DMS79 (cell line): ENCODE results near the gene PRCD.

Source experiments
- DNase-seq: peaks from one replicate; lab custom pipeline; 2025; lab: John Stamatoyannopoulos, UW

PRCD gene

DNA sequence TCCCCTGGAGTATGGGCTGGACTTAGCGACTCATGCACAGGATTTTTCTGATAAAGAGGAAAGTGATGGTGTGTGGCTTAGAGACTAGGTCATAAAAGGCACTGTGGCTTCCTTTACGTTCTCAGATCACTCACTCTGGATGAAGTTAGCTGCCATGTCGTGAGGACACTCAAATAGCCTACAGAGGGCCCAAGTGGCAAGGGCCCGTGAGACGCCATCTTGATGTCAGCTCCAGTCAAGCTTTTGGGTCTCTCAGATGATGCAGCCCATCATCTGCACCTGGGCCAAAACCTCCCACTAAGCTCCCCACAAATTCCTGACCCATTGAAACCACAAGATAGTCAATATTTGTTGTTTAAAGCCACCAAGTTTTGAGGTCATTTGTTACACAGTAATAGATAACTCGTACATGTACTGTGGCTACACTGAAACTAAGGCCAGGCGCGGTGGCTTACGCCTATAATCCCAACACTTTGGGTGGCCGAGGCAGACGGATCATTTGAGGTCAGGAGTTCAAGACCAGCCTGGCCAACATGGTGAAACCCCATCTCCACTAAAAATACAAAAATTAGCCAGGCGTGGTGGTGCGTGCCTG is 31.1 kb downstream of the PRCD start:
- no peak for DNase-seq

- no peak for DNase-seq
Measured at GRCh38 chr17:76572201-76572910, 32.5 kb downstream of the PRCD start.

GRCh38 chr17:76573096-76573495 is 33.3 kb downstream of the PRCD start:
- DNase-seq = no peak

GRCh38 chr17:76574166-76574565 is 34.3 kb downstream of the PRCD start:
- no peak for DNase-seq

DNA sequence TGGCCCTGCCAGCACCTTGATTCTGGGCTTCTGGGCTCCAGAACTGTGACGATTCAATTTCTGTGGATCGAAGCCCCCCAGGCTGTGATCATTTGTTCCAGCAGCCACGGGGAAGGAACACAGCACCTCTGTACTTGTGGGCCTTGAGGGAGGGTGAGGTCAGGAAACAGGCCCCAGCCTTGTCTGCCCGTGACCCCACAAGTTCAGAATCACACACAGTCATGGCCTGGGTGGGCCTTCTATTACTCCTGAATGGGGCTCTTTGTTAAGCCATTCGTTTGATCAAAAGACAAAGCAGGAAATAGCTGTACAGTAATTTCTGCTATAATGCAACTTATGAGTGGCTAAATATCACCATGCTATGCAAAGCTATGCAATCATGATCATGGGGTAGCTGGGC is 35.7 kb downstream of the PRCD start:
- no peak for DNase-seq

DNA sequence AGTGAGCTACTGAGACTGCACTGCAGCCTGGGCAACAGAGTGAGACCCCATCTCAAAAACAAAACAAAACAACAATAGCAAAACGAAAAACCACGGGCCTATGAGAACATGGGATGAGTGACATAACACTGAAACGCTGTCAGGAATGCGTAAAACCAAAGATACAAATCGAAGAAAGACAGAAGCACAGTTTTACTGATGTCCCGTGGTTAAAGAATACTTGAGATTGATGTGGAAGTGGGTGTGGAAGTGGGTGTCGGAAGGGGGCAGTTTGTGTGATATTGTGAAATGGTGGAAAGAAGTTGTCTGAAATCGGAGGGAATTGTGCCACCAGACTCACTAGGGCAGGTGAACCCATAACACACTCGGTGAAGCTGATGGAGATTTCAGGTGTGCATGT is 36.3 kb downstream of the PRCD start:
- DNase-seq = no peak

GRCh38 chr17:76577876-76578275 is 38.0 kb downstream of the PRCD start:
- DNase-seq = no peak

- no peak for DNase-seq
Measured at GRCh38 chr17:76578376-76578775, 38.5 kb downstream of the PRCD start.

DNA sequence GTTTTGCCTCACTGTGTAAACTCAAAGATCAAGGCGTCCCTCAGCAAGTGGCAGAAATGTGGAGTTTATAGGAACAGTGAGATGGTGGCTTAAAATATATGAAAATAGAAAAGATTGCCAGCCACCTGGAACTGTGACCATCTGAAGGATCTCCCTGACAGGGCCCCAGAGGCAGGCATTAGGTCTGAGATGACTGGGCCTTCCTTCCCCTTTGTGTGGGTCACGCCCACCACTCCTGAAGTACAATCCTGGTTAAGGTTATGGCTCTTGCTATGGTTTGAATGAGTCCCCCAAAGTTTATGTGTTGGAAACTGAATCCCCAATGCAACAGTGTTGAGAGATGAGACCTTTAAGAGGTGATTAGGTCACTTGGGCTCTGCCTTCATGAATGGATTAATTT is 39.4 kb downstream of the PRCD start:
- no peak for DNase-seq

DNA sequence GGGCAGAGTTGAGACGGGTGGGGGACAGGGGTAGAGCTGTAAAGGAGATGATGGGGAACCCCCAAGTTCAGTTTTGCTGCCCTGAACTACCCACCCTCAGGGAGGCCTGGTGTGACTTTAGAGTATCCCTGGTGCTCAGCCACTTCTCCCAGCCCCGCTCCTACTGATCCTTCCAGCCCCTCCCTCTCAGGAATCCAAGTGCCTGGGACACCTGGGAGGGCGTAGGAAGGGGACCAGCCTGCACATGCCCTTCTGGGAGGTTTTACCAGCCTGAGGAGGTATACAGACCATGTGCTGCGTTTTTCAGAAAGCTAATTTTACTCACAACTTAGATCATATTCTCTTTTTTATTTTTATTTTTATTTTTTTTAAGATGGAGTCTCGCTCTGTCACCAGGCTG is 41.7 kb downstream of the PRCD start:
- no peak for DNase-seq

DNA sequence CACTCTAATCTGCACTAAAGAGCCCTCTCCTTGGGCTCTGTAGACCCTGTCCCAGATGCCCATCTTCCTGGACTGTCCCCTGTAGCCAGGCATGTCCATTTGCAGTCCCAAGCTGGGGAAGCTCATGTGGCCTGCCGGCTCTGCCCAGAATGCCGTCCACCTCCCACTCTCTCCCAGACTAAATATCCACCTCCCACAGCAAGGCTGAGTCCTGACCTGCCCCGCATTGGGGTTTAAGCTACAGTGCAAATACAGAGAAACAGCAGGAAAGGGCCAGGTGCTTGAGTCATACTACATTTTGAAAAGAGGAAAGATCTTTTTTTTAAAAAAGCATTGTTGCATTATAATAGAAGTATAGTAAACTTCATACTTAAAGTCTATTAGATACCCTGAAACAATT is 42.8 kb downstream of the PRCD start:
- no peak for DNase-seq

- no peak for DNase-seq
Measured at GRCh38 chr17:76584427-76585032, 44.7 kb downstream of the PRCD start.

DNA sequence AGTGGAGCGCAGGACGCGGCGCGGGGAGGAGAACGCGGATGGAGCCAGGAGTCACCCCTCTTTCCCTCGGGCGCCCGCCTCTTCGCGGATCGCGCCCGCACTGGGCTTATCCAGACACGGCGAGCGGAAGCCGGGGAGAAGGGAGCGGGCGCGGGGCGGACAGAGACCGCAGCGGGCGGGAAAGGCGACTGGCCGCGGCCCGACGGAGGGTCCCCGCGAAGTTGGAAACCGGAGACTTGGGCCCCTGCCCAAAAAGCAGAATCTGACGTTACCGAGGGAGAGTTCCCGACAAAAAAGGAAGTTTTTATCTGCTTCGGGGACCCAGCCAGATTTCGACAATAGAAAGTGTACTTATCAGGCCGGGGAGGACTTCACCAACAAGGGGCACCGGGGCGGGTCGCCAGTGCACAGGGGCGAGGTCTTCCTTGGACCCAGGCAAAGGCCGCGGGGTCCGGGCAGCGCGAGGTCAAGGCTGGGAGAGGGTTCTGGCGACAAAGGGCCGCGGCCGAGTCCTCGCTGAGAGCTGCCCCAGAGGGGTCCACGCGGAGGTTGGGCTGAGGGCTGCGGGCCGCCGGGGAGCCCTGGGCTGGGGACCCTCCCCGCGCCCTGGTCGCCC is 45.3 kb downstream of the PRCD start:
- DNase-seq = no peak

- no peak for DNase-seq
Measured at GRCh38 chr17:76585649-76586593, 46.1 kb downstream of the PRCD start, which contains the start of gene ST6GALNAC2. ST6GALNAC2 (minus strand) TSS chr17:76585860; CDS start chr17:76585808, 52 bp downstream.

GRCh38 chr17:76586741-76587487 is 47.1 kb downstream of the PRCD start:
- DNase-seq = peak; percentile 69

- no peak for DNase-seq
Measured at GRCh38 chr17:76588182-76588581, 48.3 kb downstream of the PRCD start.

GRCh38 chr17:76593384-76593826 is 53.6 kb downstream of the PRCD start:
- DNase-seq = no peak

DNA sequence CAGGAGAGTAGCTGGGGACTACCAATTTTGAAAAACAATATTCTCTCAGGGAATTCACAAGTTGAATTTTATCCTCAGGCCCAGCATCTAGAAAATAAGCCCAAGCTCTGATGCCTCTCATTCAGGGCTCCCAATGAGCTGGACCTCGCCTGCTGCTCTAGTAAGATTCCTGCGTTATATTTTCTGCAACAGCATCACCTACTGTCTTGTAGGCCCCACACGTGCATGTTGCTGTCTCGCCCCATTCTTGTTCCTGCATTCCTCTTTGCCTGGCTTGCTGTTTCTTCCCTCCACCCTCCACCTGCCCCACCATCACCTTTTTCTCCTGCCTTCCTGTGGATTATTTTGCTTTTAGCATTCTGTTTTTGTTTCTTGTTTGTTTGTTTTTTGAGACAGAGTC is 54.1 kb downstream of the PRCD start:
- DNase-seq = no peak

GRCh38 chr17:76594690-76595089 is 54.8 kb downstream of the PRCD start:
- no peak for DNase-seq
